ENCODE measurements around the gene HBS1L. TPM values are rescaled to one million over a fixed set of nuclear protein-coding genes. Genes with fewer than 3 reads are reported as not detected.

The HBS1L gene
- total RNA-seq, 4 donors from 2014 or later, result 35.4 to 50.2 (median 45.5) TPM

GRCh38 chr6:135087403-135087802, 32.8 kb upstream of the HBS1L start:
- TF ChIP-seq CTCF (IDR thresholded peaks at IDR 0.05; ENCODE audit: low read depth), result no peak

- no peak for TF ChIP-seq CTCF (IDR thresholded peaks at IDR 0.05; ENCODE audit: low read depth)
These were observed 31.8 kb upstream of the HBS1L start for GRCh38 chr6:135086414-135086764.

- TF ChIP-seq CTCF (IDR thresholded peaks at IDR 0.05; ENCODE audit: low read depth), result no peak
These were observed 31.2 kb upstream of the HBS1L start for GRCh38 chr6:135085700-135086413.

GRCh38 chr6:135084916-135085269, 30.3 kb upstream of the HBS1L start:
- TF ChIP-seq CTCF (IDR thresholded peaks at IDR 0.05; ENCODE audit: low read depth), result no peak

- no peak for TF ChIP-seq CTCF (IDR thresholded peaks at IDR 0.05; ENCODE audit: low read depth)
These were observed 29.6 kb upstream of the HBS1L start for GRCh38 chr6:135084001-135084915.

- no peak for TF ChIP-seq CTCF (IDR thresholded peaks at IDR 0.05; ENCODE audit: low read depth)
These were observed 27.3 kb upstream of the HBS1L start for GRCh38 chr6:135081966-135082365.

GRCh38 chr6:135075018-135075417, 20.4 kb upstream of the HBS1L start:
- no peak for TF ChIP-seq CTCF (IDR thresholded peaks at IDR 0.05; ENCODE audit: low read depth)
